Liver (tissue), 9 donors: ENCODE data around the gene FARSA. TPM values are rescaled to one million over a fixed set of nuclear protein-coding genes. Genes with fewer than 3 reads are reported as not detected.
"Not testable (repeated sequence)": the region's sequence is repeated elsewhere in the genome, so short reads cannot be mapped to it uniquely, and the experiment has no call there.

Experiments
- DNase-seq: peaks from one replicate; pipeline ENCODE4 v3.0.0-alpha.2; 2017; ENCODE audit warnings: low spot score
- H3K27ac ChIP-seq, 2 donors: one replicate each; pipeline ENCODE4 v1.7.0; 2013; ENCODE audit warnings: inconsistent platforms in 2 of 2, low read length in 2 of 2, control low read depth in 1 of 2, low read depth in 1 of 2, mild to moderate bottlenecking in 1 of 2
- H3K27me3 ChIP-seq, 4 donors: one replicate each; pipeline versions ENCODE4 v1.6.1 to v1.7.0; 2013; ENCODE audit warnings: low read length in 3 of 4, inconsistent platforms in 1 of 4, mild to moderate bottlenecking in 1 of 4, moderate library complexity in 1 of 4; ENCODE audit not compliant: control insufficient read depth in 4 of 4, insufficient read depth in 4 of 4
- H3K36me3 ChIP-seq, 4 donors: one replicate each; pipeline versions ENCODE4 v1.6.1 to v1.7.0; 2013; ENCODE audit warnings: low read length in 3 of 4, mild to moderate bottlenecking in 3 of 4, low read depth in 1 of 4, moderate library complexity in 1 of 4; ENCODE audit not compliant: control insufficient read depth in 4 of 4, insufficient read depth in 3 of 4
- H3K4me1 ChIP-seq, 4 donors: one replicate each; pipeline versions ENCODE4 v1.6.1 to v1.7.0; 2013; ENCODE audit warnings: low read length in 3 of 4, mild to moderate bottlenecking in 3 of 4, moderate library complexity in 1 of 4; ENCODE audit not compliant: control insufficient read depth in 4 of 4, insufficient read depth in 4 of 4
- H3K4me3 ChIP-seq, 3 donors: one replicate each; pipeline versions ENCODE4 v1.6.1 to v1.7.0; 2013; ENCODE audit warnings: low read length in 3 of 3, control low read depth in 1 of 3, low read depth in 1 of 3, mild to moderate bottlenecking in 1 of 3
- H3K9ac ChIP-seq, 2 donors: one replicate each; pipeline ENCODE4 v1.7.0; 2013; ENCODE audit warnings: low read length in 2 of 2, mild to moderate bottlenecking in 2 of 2, moderate library complexity in 2 of 2, control low read depth in 1 of 2, low read depth in 1 of 2
- H3K9me3 ChIP-seq, 4 donors: one replicate each; pipeline versions ENCODE4 v1.6.1 to v1.7.0; 2013; ENCODE audit warnings: low read length in 3 of 4; ENCODE audit not compliant: control insufficient read depth in 4 of 4
- ATF3 ChIP-seq: IDR thresholded peaks from 2 replicates; pipeline ENCODE4 v1.6.1; 2016; ENCODE audit warnings: antibody characterized with exemption
- CTCF ChIP-seq: fragments of 150-350 bp; IDR thresholded peaks from 2 replicates; pipeline ENCODE4 v1.5.1; 2017; ENCODE audit warnings: improper control_type of control experiment, low read depth, low read length; ENCODE audit not compliant: missing input control
- EGR1 ChIP-seq, 2 donors: IDR thresholded peaks; 2 replicates each; pipeline ENCODE4 v1.6.1; 2016 to 2018; ENCODE audit warnings: antibody characterized with exemption in 2 of 2, low read depth in 2 of 2
- FOXA1 ChIP-seq: IDR thresholded peaks from 2 replicates; pipeline ENCODE4 v1.6.1; 2016; ENCODE audit warnings: antibody characterized with exemption
- FOXA2 ChIP-seq: IDR thresholded peaks from 2 replicates; pipeline ENCODE4 v1.6.1; 2016; ENCODE audit warnings: antibody characterized with exemption
- GABPA ChIP-seq, 2 donors: IDR thresholded peaks in 1 of 2; conservative IDR thresholded peaks in 1 of 2; 2 replicates each; pipeline ENCODE4 v1.6.1; 2016; ENCODE audit warnings: antibody characterized with exemption in 2 of 2, mild to moderate bottlenecking in 1 of 2, moderate library complexity in 1 of 2
- HNF4A ChIP-seq, 2 donors: conservative IDR thresholded peaks; 2 replicates each; pipeline ENCODE4 v1.6.1; 2016; ENCODE audit warnings: antibody characterized with exemption in 2 of 2, mild to moderate bottlenecking in 2 of 2
- HNF4G ChIP-seq: IDR thresholded peaks from 2 replicates; pipeline ENCODE4 v1.6.1; 2016; ENCODE audit warnings: antibody characterized with exemption
- JUND ChIP-seq, 2 donors: IDR thresholded peaks; 2 replicates each; pipeline ENCODE4 v1.6.1; 2016; ENCODE audit warnings: antibody characterized with exemption in 2 of 2
- MAX ChIP-seq: IDR thresholded peaks from 2 replicates; pipeline ENCODE4 v1.6.1; 2016; ENCODE audit warnings: antibody characterized with exemption
- NR2F2 ChIP-seq: IDR thresholded peaks from 2 replicates; pipeline ENCODE4 v1.6.1; 2016; ENCODE audit warnings: antibody characterized with exemption
- RAD21 ChIP-seq, 2 donors: IDR thresholded peaks; 2 replicates each; pipeline ENCODE4 v1.6.1; 2016; ENCODE audit warnings: antibody characterized with exemption in 2 of 2, mild to moderate bottlenecking in 2 of 2
- RXRA ChIP-seq, 2 donors: IDR thresholded peaks; 2 replicates each; pipeline ENCODE4 v1.6.1; 2017 to 2018; ENCODE audit warnings: antibody characterized with exemption in 2 of 2, mild to moderate bottlenecking in 1 of 2
- SP1 ChIP-seq: IDR thresholded peaks from 2 replicates; pipeline ENCODE4 v1.6.1; 2018; ENCODE audit warnings: antibody characterized with exemption, mild to moderate bottlenecking
- TAF1 ChIP-seq: conservative IDR thresholded peaks from 2 replicates; pipeline ENCODE4 v1.6.1; 2016; ENCODE audit warnings: antibody characterized with exemption, mild to moderate bottlenecking
- YY1 ChIP-seq: IDR thresholded peaks from 2 replicates; pipeline ENCODE4 v1.6.1; 2016; ENCODE audit warnings: antibody characterized with exemption, mild to moderate bottlenecking
- WGBS: extraction: QIAGEN DNeasy Blood & Tissue Kit; methylation state at CpG from one replicate; pipeline ENCODE4 v1.1.7; 2013; 5-methylcytosine and 5-hydroxymethylcytosine counted together
- polyA plus RNA-seq, 2 donors: library from polyadenylated mRNA; stranded (reverse) in 1 of 2; unstranded in 1 of 2; fragments of 200-250 nt in 1 of 2; fragments of >200 nt in 1 of 2; fragmentation: Nextera tagmentation in 1 of 2; extraction: Ambion mirVana in 1 of 2; gene quantifications; one replicate each; pipeline versions ENCODE4 v1.2.1 to v1.2.3, GENCODE V29; 2013 to 2015
- total RNA-seq, 2 donors: library from RNA; depleted of rRNA; stranded (reverse); fragments of >200 nt; gene quantifications; one replicate each; pipeline ENCODE4 v1.2.3, GENCODE V29; 2014
- TF ChIP-seq, protein P1 (sequence below): IDR thresholded peaks from 2 replicates; pipeline ENCODE4 v1.6.1; 2016; ENCODE audit warnings: antibody characterized with exemption
- TF ChIP-seq, protein P2 (sequence below): IDR thresholded peaks from 2 replicates; pipeline ENCODE4 v1.6.1; 2016; ENCODE audit warnings: antibody characterized with exemption, mild to moderate bottlenecking
- donor health status: healthy.
- donor health status: healthy.
- donor health status: healthy.
- donor health status: healthy.
- donor health status: healthy.

The FARSA gene
- total and polyA plus RNA-seq, 4 donors = 29.8 to 50.1 (median 34.3) TPM

DNA sequence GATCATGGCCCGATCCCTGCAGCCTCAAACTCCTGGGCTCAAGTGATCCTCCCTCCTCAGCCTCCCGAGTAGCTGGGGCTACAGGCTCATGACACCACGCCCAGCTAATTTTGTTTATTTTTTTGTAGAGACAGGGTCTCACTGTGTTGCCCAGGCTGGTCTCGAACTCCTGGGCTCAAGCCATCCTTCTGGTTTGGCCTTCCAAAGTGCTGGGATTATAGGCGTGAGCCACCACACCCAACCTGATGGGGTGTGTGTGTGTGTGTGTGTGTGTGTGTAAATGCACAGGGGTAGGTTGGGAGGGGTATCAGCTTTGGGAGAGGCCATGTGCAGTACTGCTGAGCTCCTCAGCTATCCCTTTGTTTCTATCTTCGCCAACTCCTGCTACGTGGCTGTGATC lies 42.6 kb upstream of the FARSA start:
- not testable (repeated sequence) for H3K36me3 ChIP-seq, H3K27me3 ChIP-seq, DNase-seq, H3K9ac ChIP-seq, H3K4me1 ChIP-seq, H3K9me3 ChIP-seq, H3K27ac ChIP-seq, H3K4me3 ChIP-seq
- 86% methylated on average over 7 of the region's 7 CpGs for WGBS

DNA sequence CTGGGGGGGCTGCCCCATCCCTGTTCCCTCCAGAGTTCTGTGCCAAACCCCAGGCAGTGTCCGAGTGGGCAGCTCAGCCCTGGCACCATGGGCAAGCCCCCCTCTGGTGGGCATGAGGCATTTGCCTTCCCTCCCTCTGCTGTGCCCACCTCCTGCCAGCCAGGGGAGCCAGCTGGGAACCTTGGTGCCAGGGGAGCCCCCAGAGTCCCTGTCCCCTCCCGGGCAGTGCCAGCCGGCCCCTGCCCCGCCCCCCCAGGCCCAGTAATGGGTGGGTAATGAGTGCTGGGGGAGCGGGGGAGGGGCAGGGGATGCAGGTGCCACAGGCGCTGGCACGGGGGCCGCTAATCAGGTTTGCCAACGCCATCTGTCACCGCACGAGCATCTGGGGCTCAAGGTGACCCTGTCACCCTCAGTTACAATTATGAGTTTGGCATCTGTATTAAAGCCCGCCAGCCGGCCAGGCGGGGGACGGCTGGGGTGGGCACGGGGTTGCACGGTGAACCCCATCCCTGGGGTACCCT lies 41.8 kb upstream of the FARSA start:
- DNase-seq = no peak

More for the DNA sequence above, 41.8 kb upstream of the FARSA start:
- H3K4me3 ChIP-seq = no peak overlapping the region
- H3K27ac ChIP-seq = no peak overlapping the region
- H3K9ac ChIP-seq = no peak overlapping the region
- H3K9me3 ChIP-seq = no peaks in the 10 kb centered on the region
- 75% methylated on average over 17 of the region's 17 CpGs for WGBS
- H3K4me1 ChIP-seq = no peaks in the 10 kb centered on the region
- H3K27me3 ChIP-seq = no peaks in the 10 kb centered on the region
- H3K36me3 ChIP-seq = no peaks in the 10 kb centered on the region
- TF ChIP-seq EGR1 (IDR thresholded peaks at IDR 0.05; ENCODE audit: low read depth in 2 of 2) (no peak), HNF4G (no peak), ATF3 (no peak), FOXA1 (no peak), SP1 (no peak), YY1 (no peak), RXRA (IDR thresholded peaks at IDR 0.05) (no peak), GABPA (IDR thresholded peaks at IDR 0.05 in 1 of 2, conservative IDR thresholded peaks at IDR 0.05 in 1 of 2) (no peak), RAD21 (IDR thresholded peaks at IDR 0.05) (no peak), TAF1 (no peak), NR2F2 (no peak), HNF4A (conservative IDR thresholded peaks at IDR 0.05) (no peak), JUND (IDR thresholded peaks at IDR 0.05) (no peak), FOXA2 (no peak), MAX (no peak), CTCF (no peak)
- TF ChIP-seq, protein P1, sequence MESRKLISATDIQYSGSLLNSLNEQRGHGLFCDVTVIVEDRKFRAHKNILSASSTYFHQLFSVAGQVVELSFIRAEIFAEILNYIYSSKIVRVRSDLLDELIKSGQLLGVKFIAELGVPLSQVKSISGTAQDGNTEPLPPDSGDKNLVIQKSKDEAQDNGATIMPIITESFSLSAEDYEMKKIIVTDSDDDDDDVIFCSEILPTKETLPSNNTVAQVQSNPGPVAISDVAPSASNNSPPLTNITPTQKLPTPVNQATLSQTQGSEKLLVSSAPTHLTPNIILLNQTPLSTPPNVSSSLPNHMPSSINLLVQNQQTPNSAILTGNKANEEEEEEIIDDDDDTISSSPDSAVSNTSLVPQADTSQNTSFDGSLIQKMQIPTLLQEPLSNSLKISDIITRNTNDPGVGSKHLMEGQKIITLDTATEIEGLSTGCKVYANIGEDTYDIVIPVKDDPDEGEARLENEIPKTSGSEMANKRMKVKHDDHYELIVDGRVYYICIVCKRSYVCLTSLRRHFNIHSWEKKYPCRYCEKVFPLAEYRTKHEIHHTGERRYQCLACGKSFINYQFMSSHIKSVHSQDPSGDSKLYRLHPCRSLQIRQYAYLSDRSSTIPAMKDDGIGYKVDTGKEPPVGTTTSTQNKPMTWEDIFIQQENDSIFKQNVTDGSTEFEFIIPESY = no peak
- TF ChIP-seq, protein P2, sequence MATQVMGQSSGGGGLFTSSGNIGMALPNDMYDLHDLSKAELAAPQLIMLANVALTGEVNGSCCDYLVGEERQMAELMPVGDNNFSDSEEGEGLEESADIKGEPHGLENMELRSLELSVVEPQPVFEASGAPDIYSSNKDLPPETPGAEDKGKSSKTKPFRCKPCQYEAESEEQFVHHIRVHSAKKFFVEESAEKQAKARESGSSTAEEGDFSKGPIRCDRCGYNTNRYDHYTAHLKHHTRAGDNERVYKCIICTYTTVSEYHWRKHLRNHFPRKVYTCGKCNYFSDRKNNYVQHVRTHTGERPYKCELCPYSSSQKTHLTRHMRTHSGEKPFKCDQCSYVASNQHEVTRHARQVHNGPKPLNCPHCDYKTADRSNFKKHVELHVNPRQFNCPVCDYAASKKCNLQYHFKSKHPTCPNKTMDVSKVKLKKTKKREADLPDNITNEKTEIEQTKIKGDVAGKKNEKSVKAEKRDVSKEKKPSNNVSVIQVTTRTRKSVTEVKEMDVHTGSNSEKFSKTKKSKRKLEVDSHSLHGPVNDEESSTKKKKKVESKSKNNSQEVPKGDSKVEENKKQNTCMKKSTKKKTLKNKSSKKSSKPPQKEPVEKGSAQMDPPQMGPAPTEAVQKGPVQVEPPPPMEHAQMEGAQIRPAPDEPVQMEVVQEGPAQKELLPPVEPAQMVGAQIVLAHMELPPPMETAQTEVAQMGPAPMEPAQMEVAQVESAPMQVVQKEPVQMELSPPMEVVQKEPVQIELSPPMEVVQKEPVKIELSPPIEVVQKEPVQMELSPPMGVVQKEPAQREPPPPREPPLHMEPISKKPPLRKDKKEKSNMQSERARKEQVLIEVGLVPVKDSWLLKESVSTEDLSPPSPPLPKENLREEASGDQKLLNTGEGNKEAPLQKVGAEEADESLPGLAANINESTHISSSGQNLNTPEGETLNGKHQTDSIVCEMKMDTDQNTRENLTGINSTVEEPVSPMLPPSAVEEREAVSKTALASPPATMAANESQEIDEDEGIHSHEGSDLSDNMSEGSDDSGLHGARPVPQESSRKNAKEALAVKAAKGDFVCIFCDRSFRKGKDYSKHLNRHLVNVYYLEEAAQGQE = no peak
